Inflammatory macrophage (primary cell): ENCODE results near the gene PRR35.

Experiments
- DNase-seq, 2 donors: peaks; one replicate each; pipeline ENCODE4 v3.0.0-alpha.2; 2020 to 2022

The PRR35 gene

GRCh38 chr16:565419-566330 lies 5.5 kb downstream of the PRR35 start:
- no peak for DNase-seq

- DNase-seq, result peak; percentile 45 to 47
Measured at GRCh38 chr16:566475-567372, 6.5 kb downstream of the PRR35 start, which contains the start of gene NHLRC4. TSS of gene NHLRC4 (plus strand) at chr16:567005. CDS start at chr16:568048, 1,043 bp downstream.

GRCh38 chr16:567373-568256 lies 7.4 kb downstream of the PRR35 start:
- DNase-seq, result no peak

- no peak for DNase-seq
Measured at GRCh38 chr16:568401-569258, 8.4 kb downstream of the PRR35 start.

GRCh38 chr16:569445-570254 lies 9.5 kb downstream of the PRR35 start, which contains the start of gene PIGQ:
TSS of gene PIGQ (plus strand) at chr16:569968. CDS start at chr16:574075, 4,107 bp downstream.
- peak; percentile 20 to 58 for DNase-seq

GRCh38 chr16:572865-573650 lies 12.9 kb downstream of the PRR35 start:
- no peak for DNase-seq

GRCh38 chr16:574021-574760 lies 14.0 kb downstream of the PRR35 start:
- DNase-seq, result no peak

GRCh38 chr16:575354-576196 lies 15.4 kb downstream of the PRR35 start:
- DNase-seq, result no peak

GRCh38 chr16:576197-576822 lies 16.1 kb downstream of the PRR35 start:
- DNase-seq, result no peak

GRCh38 chr16:576823-577201 lies 16.6 kb downstream of the PRR35 start:
- DNase-seq, result no peak

- no peak for DNase-seq
Measured at GRCh38 chr16:577796-578195, 17.6 kb downstream of the PRR35 start.

GRCh38 chr16:578232-578869 lies 18.2 kb downstream of the PRR35 start:
- DNase-seq, result no peak

GRCh38 chr16:578870-579405 lies 18.7 kb downstream of the PRR35 start:
- DNase-seq, result peak; percentile 72 to 83

- DNase-seq, result no peak
Measured at GRCh38 chr16:580141-580945, 20.1 kb downstream of the PRR35 start.

- DNase-seq, result no peak
Measured at GRCh38 chr16:580946-581498, 20.8 kb downstream of the PRR35 start.
